GDM1 (cell line): ENCODE data around the gene ITPR1.
"Not testable (repeated sequence)": the region's sequence is repeated elsewhere in the genome, so short reads cannot be mapped to it uniquely, and the experiment has no call there.

Source experiments
- DNase-seq: peaks from one replicate; lab custom pipeline; 2025; lab: John Stamatoyannopoulos, UW

Gene ITPR1

GRCh38 chr3:4493014-4493940 is at the start of gene ITPR1:
Gene ITPR1 (plus strand): TSS chr3:4493348. CDS start chr3:4516492, 23,144 bp downstream.
- peak; percentile 99 for DNase-seq

- no peak for DNase-seq
Observed at GRCh38 chr3:4447295-4447999, 45.7 kb upstream of the ITPR1 start.

- no peak for DNase-seq
Observed at GRCh38 chr3:4448187-4448586, 45.0 kb upstream of the ITPR1 start.

GRCh38 chr3:4449043-4449805 is 43.9 kb upstream of the ITPR1 start:
- DNase-seq = no peak

GRCh38 chr3:4454142-4454541 is 39.0 kb upstream of the ITPR1 start:
- no peak for DNase-seq

GRCh38 chr3:4456780-4457179 is 36.4 kb upstream of the ITPR1 start:
- not testable (repeated sequence) for DNase-seq

GRCh38 chr3:4458961-4459360 is 34.2 kb upstream of the ITPR1 start:
- no peak for DNase-seq

GRCh38 chr3:4460334-4460733 is 32.8 kb upstream of the ITPR1 start:
- no peak for DNase-seq

GRCh38 chr3:4461468-4462090 is 31.6 kb upstream of the ITPR1 start:
- DNase-seq = no peak

- no peak for DNase-seq
Observed at GRCh38 chr3:4462369-4463040, 30.6 kb upstream of the ITPR1 start.

GRCh38 chr3:4464576-4464975 is 28.6 kb upstream of the ITPR1 start:
- no peak for DNase-seq

- peak; percentile 66 for DNase-seq
Observed at GRCh38 chr3:4466741-4467521, 26.2 kb upstream of the ITPR1 start, which contains the start of gene SUMF1. Gene SUMF1 (minus strand): TSS chr3:4467269. CDS start chr3:4467245, 24 bp downstream.

- DNase-seq = no peak
Observed at GRCh38 chr3:4467522-4467867, 25.7 kb upstream of the ITPR1 start.

- DNase-seq = no peak
Observed at GRCh38 chr3:4471907-4472306, 21.2 kb upstream of the ITPR1 start.

GRCh38 chr3:4472312-4472711 is 20.8 kb upstream of the ITPR1 start:
- DNase-seq = no peak

- DNase-seq = no peak
Observed at GRCh38 chr3:4472766-4473165, 20.4 kb upstream of the ITPR1 start.

GRCh38 chr3:4474683-4475490 is 18.3 kb upstream of the ITPR1 start:
- peak; percentile 96 for DNase-seq

- DNase-seq = no peak
Observed at GRCh38 chr3:4475804-4476203, 17.3 kb upstream of the ITPR1 start.

GRCh38 chr3:4476496-4476895 is 16.7 kb upstream of the ITPR1 start:
- no peak for DNase-seq

- no peak for DNase-seq
Observed at GRCh38 chr3:4478261-4478660, 14.9 kb upstream of the ITPR1 start.
